Subcutaneous abdominal adipose tissue (tissue), 5 donors: ENCODE data around the gene ANXA2.
A peak's percentile ranks its signal among the peaks of the same experiment; 100 is the strongest.
"Not testable (repeated sequence)": the region's sequence is repeated elsewhere in the genome, so short reads cannot be mapped to it uniquely, and the experiment has no call there.

Source experiments
- H3K27ac ChIP-seq: one replicate; pipeline ENCODE4 v1.7.0; 2013; ENCODE audit warnings: low read depth, mild to moderate bottlenecking, inconsistent platforms, low read length, moderate library complexity
- H3K27me3 ChIP-seq, 5 donors: one replicate each; pipeline ENCODE4 v1.7.0; 2013; ENCODE audit warnings: low read length in 5 of 5, inconsistent platforms in 1 of 5; ENCODE audit not compliant: control insufficient read depth in 5 of 5, insufficient read depth in 4 of 5
- H3K36me3 ChIP-seq, 5 donors: one replicate each; pipeline ENCODE4 v1.7.0; 2013; ENCODE audit warnings: low read length in 5 of 5; ENCODE audit not compliant: control insufficient read depth in 5 of 5, insufficient read depth in 5 of 5
- H3K4me1 ChIP-seq, 5 donors: one replicate each; pipeline ENCODE4 v1.7.0; 2013; ENCODE audit warnings: low read length in 5 of 5, mild to moderate bottlenecking in 3 of 5, moderate library complexity in 1 of 5; ENCODE audit not compliant: control insufficient read depth in 5 of 5, insufficient read depth in 5 of 5
- H3K4me3 ChIP-seq, 5 donors: one replicate each; pipeline ENCODE4 v1.7.0; 2013; ENCODE audit warnings: low read length in 5 of 5, low read depth in 1 of 5
- H3K9ac ChIP-seq, 5 donors: one replicate each; pipeline ENCODE4 v1.7.0; 2013; ENCODE audit warnings: low read length in 5 of 5, mild to moderate bottlenecking in 4 of 5, moderate library complexity in 3 of 5
- H3K9me3 ChIP-seq, 5 donors: one replicate each; pipeline ENCODE4 v1.7.0; 2013; ENCODE audit warnings: low read length in 5 of 5; ENCODE audit not compliant: control insufficient read depth in 5 of 5
- donor health status: healthy.
- donor health status: healthy.
- donor health status: healthy.
- donor health status: healthy.
- donor health status: healthy.

ANXA2 gene

GRCh38 chr15:60340207-60340921, 57.4 kb downstream of the ANXA2 start:
- Histone ChIP-seq H3K9ac (no peak overlapping the region), H3K27me3 (no peaks in the 10 kb centered on the region), H3K9me3 (no peaks in the 10 kb centered on the region), H3K4me3 (no peak overlapping the region), H3K4me1 (peaks cover 0 to 8% (median 6%) of the 10 kb centered on the region in 5 donors), H3K36me3 (peaks cover 0 to 12% (median 8%) of the 10 kb centered on the region in 5 donors), H3K27ac (no peak overlapping the region)

- Histone ChIP-seq H3K27ac (no peak overlapping the region), H3K27me3 (no peaks in the 10 kb centered on the region), H3K9me3 (no peaks in the 10 kb centered on the region), H3K4me1 (peaks cover 0 to 8% (median 6%) of the 10 kb centered on the region in 5 donors), H3K4me3 (no peak overlapping the region), H3K9ac (no peak overlapping the region), H3K36me3 (peaks cover 0 to 2% (median 0%) of the 10 kb centered on the region in 5 donors)
These were observed 58.5 kb downstream of the ANXA2 start for GRCh38 chr15:60339236-60339635.

- Histone ChIP-seq H3K4me3 (no peak overlapping the region), H3K9ac (no peak overlapping the region), H3K27ac (no peak overlapping the region), H3K36me3 (peaks cover 0 to 2% (median 0%) of the 10 kb centered on the region in 5 donors), H3K4me1 (peaks cover 0 to 8% (median 6%) of the 10 kb centered on the region in 5 donors), H3K27me3 (no peaks in the 10 kb centered on the region), H3K9me3 (no peaks in the 10 kb centered on the region)
These were observed 59.0 kb downstream of the ANXA2 start for GRCh38 chr15:60338810-60339209.

GRCh38 chr15:60337076-60337475, 60.7 kb downstream of the ANXA2 start:
- no peaks in the 10 kb centered on the region for H3K27me3 ChIP-seq
- no peak overlapping the region for H3K4me3 ChIP-seq
- H3K9ac ChIP-seq: no peak overlapping the region
- H3K36me3 ChIP-seq: no peaks in the 10 kb centered on the region
- no peak overlapping the region for H3K27ac ChIP-seq
- H3K9me3 ChIP-seq: no peaks in the 10 kb centered on the region
- H3K4me1 ChIP-seq: peaks cover 0 to 8% (median 6%) of the 10 kb centered on the region in 5 donors

- not testable (repeated sequence) for H3K9me3 ChIP-seq, H3K36me3 ChIP-seq, H3K27ac ChIP-seq, H3K4me3 ChIP-seq, H3K4me1 ChIP-seq, H3K9ac ChIP-seq, H3K27me3 ChIP-seq
These were observed 62.5 kb downstream of the ANXA2 start for GRCh38 chr15:60335296-60335695.

GRCh38 chr15:60328852-60329443, 68.8 kb downstream of the ANXA2 start:
- Histone ChIP-seq H3K27me3 (peaks cover 0 to 6% (median 0%) of the 10 kb centered on the region in 5 donors), H3K4me1 (peaks cover 0 to 16% (median 9%) of the 10 kb centered on the region in 5 donors), H3K9me3 (no peaks in the 10 kb centered on the region)

GRCh38 chr15:60326824-60327654, 70.7 kb downstream of the ANXA2 start:
- Histone ChIP-seq H3K36me3 (no peaks in the 10 kb centered on the region), H3K27ac (no peak overlapping the region), H3K4me1 (peaks cover 0 to 25% (median 13%) of the 10 kb centered on the region in 5 donors), H3K9me3 (no peaks in the 10 kb centered on the region), H3K4me3 (no peak overlapping the region), H3K27me3 (peaks cover 0 to 6% (median 0%) of the 10 kb centered on the region in 5 donors), H3K9ac (no peak overlapping the region)

More at GRCh38 chr15:60328852-60329443, 68.8 kb downstream of the ANXA2 start:
- no peaks in the 10 kb centered on the region for H3K36me3 ChIP-seq
- H3K4me3 ChIP-seq: peak overlapping the region in 1 of 5 donors; percentile 40
- H3K9ac ChIP-seq: peak overlapping the region in 1 of 5 donors; percentile 11
- H3K27ac ChIP-seq: no peak overlapping the region

GRCh38 chr15:60326343-60326742, 71.4 kb downstream of the ANXA2 start:
- H3K36me3 ChIP-seq: no peaks in the 10 kb centered on the region
- H3K4me1 ChIP-seq: peaks cover 0 to 25% (median 13%) of the 10 kb centered on the region in 5 donors
- no peaks in the 10 kb centered on the region for H3K9me3 ChIP-seq
- H3K9ac ChIP-seq: no peak overlapping the region
- H3K27me3 ChIP-seq: peaks cover 0 to 6% (median 0%) of the 10 kb centered on the region in 5 donors
- no peak overlapping the region for H3K27ac ChIP-seq
- H3K4me3 ChIP-seq: no peak overlapping the region

- no peak overlapping the region for H3K27ac ChIP-seq
- H3K27me3 ChIP-seq: peaks cover 0 to 6% (median 0%) of the 10 kb centered on the region in 5 donors
- H3K9me3 ChIP-seq: no peaks in the 10 kb centered on the region
- peaks cover 0 to 25% (median 13%) of the 10 kb centered on the region in 5 donors for H3K4me1 ChIP-seq
- no peaks in the 10 kb centered on the region for H3K36me3 ChIP-seq
- no peak overlapping the region for H3K9ac ChIP-seq
- no peak overlapping the region for H3K4me3 ChIP-seq
These were observed 71.9 kb downstream of the ANXA2 start for GRCh38 chr15:60325905-60326304.
